ENCODE results near the gene SLC7A6. TPM values are rescaled to one million over a fixed set of nuclear protein-coding genes. Genes with fewer than 3 reads are reported as not detected.

The SLC7A6 gene
- total and polyA plus RNA-seq, 3 experiments from 2014 or later, result 18.7 to 94.9 (median 91.2) TPM

GRCh38 chr16:68289621-68290329, 25.4 kb downstream of the SLC7A6 start:
- Histone ChIP-seq H3K9me3 (ENCODE audit: low read length) (no peaks in the 10 kb centered on the region), H3K4me3 (ENCODE audit: low read length) (peak overlapping the region; percentile 19), H3K36me3 (ENCODE audit: insufficient read depth, low read length) (peaks cover 30% of the 10 kb centered on the region), H3K27me3 (ENCODE audit: insufficient read depth, low read length, poor library complexity, severe bottlenecking) (no peaks in the 10 kb centered on the region), H3K27ac (ENCODE audit: low read depth, low read length) (peak overlapping the region; percentile 35), H3K4me1 (ENCODE audit: insufficient read depth, low read length) (peaks cover 82% of the 10 kb centered on the region)
- H3K4me3 Mint-ChIP-seq, result peak overlapping the region; percentile 18 to 71 (median 56)
- peak in 3 of 5 donors; percentile 40 to 57 (median 48) for DNase-seq
- CTCF ChIA-PET, result interaction anchor here (1.1 to 22.1 kb wide), 5 partner anchors 20 to 39 kb away, joined by 3 to 319 read pairs (median 6); partner anchors contain the start of genes PRMT7, SLC7A6 and SLC7A6OS
- peaks cover 83 to 89% (median 83%) of the 10 kb centered on the region in 3 donors for H3K4me1 Mint-ChIP-seq
- H3K9me3 Mint-ChIP-seq, result no peaks in the 10 kb centered on the region
- H3K27ac Mint-ChIP-seq, result peak overlapping the region; percentile 84 to 98 (median 92)
- no peaks in the 10 kb centered on the region for H3K27me3 Mint-ChIP-seq
- POLR2A ChIA-PET, result interaction anchor here (0.5 to 1.6 kb wide), 7 partner anchors 14 to 54 kb away, joined by 3 to 6 read pairs (median 5); partner anchors contain the start of genes ESRP2, PRMT7, SLC7A6 and SLC7A6OS
- peaks cover 6 to 68% (median 23%) of the 10 kb centered on the region in 3 donors for H3K36me3 Mint-ChIP-seq

- ChIA-PET CTCF (interaction anchor here (1.1 to 22.1 kb wide), 6 partner anchors 20 to 407 kb away, joined by 3 to 319 read pairs (median 4); partner anchors contain the start of genes PRMT7, SLC7A6 and SLC7A6OS), POLR2A (interaction anchor here (0.5 to 1.6 kb wide), 6 partner anchors 14 to 29 kb away, joined by 3 to 6 read pairs (median 4); partner anchors contain the start of genes PRMT7, SLC7A6 and SLC7A6OS)
- H3K9me3 ChIP-seq (ENCODE audit: low read length), result no peaks in the 10 kb centered on the region
- H3K4me1 Mint-ChIP-seq, result peaks cover 76 to 88% (median 77%) of the 10 kb centered on the region in 3 donors
- DNase-seq, result no peak
- peak overlapping the region; percentile 35 for H3K27ac ChIP-seq (ENCODE audit: low read depth, low read length)
- peak overlapping the region; percentile 84 to 98 (median 92) for H3K27ac Mint-ChIP-seq
- no peaks in the 10 kb centered on the region for H3K27me3 Mint-ChIP-seq
- peaks cover 37% of the 10 kb centered on the region for H3K36me3 ChIP-seq (ENCODE audit: insufficient read depth, low read length)
- H3K4me3 ChIP-seq (ENCODE audit: low read length), result peak overlapping the region; percentile 19
- no peaks in the 10 kb centered on the region for H3K9me3 Mint-ChIP-seq
- H3K36me3 Mint-ChIP-seq, result peaks cover 6 to 75% (median 23%) of the 10 kb centered on the region in 3 donors
- no peaks in the 10 kb centered on the region for H3K27me3 ChIP-seq (ENCODE audit: insufficient read depth, low read length, poor library complexity, severe bottlenecking)
- H3K4me1 ChIP-seq (ENCODE audit: insufficient read depth, low read length), result peaks cover 75% of the 10 kb centered on the region
- peak overlapping the region in 6 of 7 donors; percentile 18 to 71 (median 54) for H3K4me3 Mint-ChIP-seq
These were observed 26.1 kb downstream of the SLC7A6 start for GRCh38 chr16:68290450-68290849.

- Mint-ChIP-seq H3K27me3 (no peaks in the 10 kb centered on the region), H3K9me3 (no peaks in the 10 kb centered on the region), H3K27ac (peak overlapping the region; percentile 79 to 98 (median 87)), H3K36me3 (peaks cover 6 to 81% (median 23%) of the 10 kb centered on the region in 3 donors), H3K4me1 (peaks cover 69 to 80% (median 69%) of the 10 kb centered on the region in 3 donors), H3K4me3 (peak overlapping the region in 4 of 7 donors; percentile 44 to 70 (median 57))
- ChIA-PET POLR2A (interaction anchor here (0.9 to 1.1 kb wide), 2 partner anchors 9 to 22 kb away, joined by 3 to 6 read pairs; no protein-coding TSS in a partner anchor), CTCF (interaction anchor here (0.9 to 22.1 kb wide), 4 partner anchors 9 to 408 kb away, joined by 3 to 319 read pairs (median 4); partner anchors contain the start of genes PRMT7, SLC7A6 and SLC7A6OS)
- no peaks in the 10 kb centered on the region for H3K27me3 ChIP-seq (ENCODE audit: insufficient read depth, low read length, poor library complexity, severe bottlenecking)
- peaks cover 44% of the 10 kb centered on the region for H3K36me3 ChIP-seq (ENCODE audit: insufficient read depth, low read length)
- no peak overlapping the region for H3K4me3 ChIP-seq (ENCODE audit: low read length)
- peak overlapping the region; percentile 21 for H3K27ac ChIP-seq (ENCODE audit: low read depth, low read length)
- H3K4me1 ChIP-seq (ENCODE audit: insufficient read depth, low read length), result peaks cover 67% of the 10 kb centered on the region
- no peak for DNase-seq
- H3K9me3 ChIP-seq (ENCODE audit: low read length), result no peaks in the 10 kb centered on the region
These were observed 26.9 kb downstream of the SLC7A6 start for GRCh38 chr16:68291227-68291626.

- Mint-ChIP-seq H3K27me3 (no peaks in the 10 kb centered on the region), H3K36me3 (peaks cover 6 to 84% (median 23%) of the 10 kb centered on the region in 3 donors), H3K9me3 (no peaks in the 10 kb centered on the region), H3K4me3 (peak overlapping the region in 2 of 7 donors; percentile 16 to 70), H3K27ac (peak overlapping the region; percentile 82 to 98 (median 90)), H3K4me1 (peaks cover 57 to 68% (median 62%) of the 10 kb centered on the region in 3 donors)
- H3K4me3 ChIP-seq (ENCODE audit: low read length), result no peak overlapping the region
- no peak overlapping the region for H3K27ac ChIP-seq (ENCODE audit: low read depth, low read length)
- H3K4me1 ChIP-seq (ENCODE audit: insufficient read depth, low read length), result peaks cover 55% of the 10 kb centered on the region
- H3K36me3 ChIP-seq (ENCODE audit: insufficient read depth, low read length), result peaks cover 54% of the 10 kb centered on the region
- H3K9me3 ChIP-seq (ENCODE audit: low read length), result no peaks in the 10 kb centered on the region
- ChIA-PET POLR2A (interaction anchor here (0.6 to 0.9 kb wide), 2 partner anchors 8 to 224 kb away, joined by 3 to 6 read pairs; no protein-coding TSS in a partner anchor), CTCF (interaction anchor here (1.6 kb wide), 1 partner anchor 18 kb away, joined by 3 read pairs; the partner anchor contains the start of genes PRMT7 and SLC7A6OS)
- H3K27me3 ChIP-seq (ENCODE audit: insufficient read depth, low read length, poor library complexity, severe bottlenecking), result no peaks in the 10 kb centered on the region
- no peak for DNase-seq
These were observed 28.1 kb downstream of the SLC7A6 start for GRCh38 chr16:68292425-68292824.

GRCh38 chr16:68296291-68296690, 32.0 kb downstream of the SLC7A6 start:
- H3K36me3 ChIP-seq (ENCODE audit: insufficient read depth, low read length), result peaks cover 71% of the 10 kb centered on the region
- Mint-ChIP-seq H3K36me3 (peaks cover 3 to 94% (median 17%) of the 10 kb centered on the region in 3 donors), H3K4me1 (peaks cover 27 to 50% (median 28%) of the 10 kb centered on the region in 3 donors), H3K27ac (peak overlapping the region in 4 of 8 donors; percentile 42 to 70 (median 64)), H3K9me3 (no peaks in the 10 kb centered on the region), H3K27me3 (no peaks in the 10 kb centered on the region), H3K4me3 (no peak overlapping the region)
- POLR2A ChIA-PET, result interaction anchor here (1.1 to 1.3 kb wide), 2 partner anchors 10 to 12 kb away, joined by 3 read pairs; no protein-coding TSS in a partner anchor
- no peaks in the 10 kb centered on the region for H3K27me3 ChIP-seq (ENCODE audit: insufficient read depth, low read length, poor library complexity, severe bottlenecking)
- H3K4me3 ChIP-seq (ENCODE audit: low read length), result no peak overlapping the region
- H3K27ac ChIP-seq (ENCODE audit: low read depth, low read length), result no peak overlapping the region
- CTCF ChIA-PET, result interaction anchor here (1.5 to 4.9 kb wide), 2 partner anchors 11 to 34 kb away, joined by 4 to 41 read pairs; partner anchors contain the start of gene SLC7A6
- peaks cover 17% of the 10 kb centered on the region for H3K4me1 ChIP-seq (ENCODE audit: insufficient read depth, low read length)
- no peak for DNase-seq
- H3K9me3 ChIP-seq (ENCODE audit: low read length), result no peaks in the 10 kb centered on the region

GRCh38 chr16:68296693-68297092, 32.4 kb downstream of the SLC7A6 start:
- no peaks in the 10 kb centered on the region for H3K27me3 Mint-ChIP-seq
- peaks cover 13% of the 10 kb centered on the region for H3K4me1 ChIP-seq (ENCODE audit: insufficient read depth, low read length)
- no peak overlapping the region for H3K27ac ChIP-seq (ENCODE audit: low read depth, low read length)
- ChIA-PET CTCF (interaction anchor here (1.5 to 4.9 kb wide), 2 partner anchors 11 to 34 kb away, joined by 4 to 41 read pairs; partner anchors contain the start of gene SLC7A6), POLR2A (interaction anchor here (0.6 to 1.3 kb wide), 3 partner anchors 11 to 21 kb away, joined by 3 read pairs; no protein-coding TSS in a partner anchor)
- H3K4me1 Mint-ChIP-seq, result peaks cover 23 to 49% (median 24%) of the 10 kb centered on the region in 3 donors
- peaks cover 6 to 94% (median 17%) of the 10 kb centered on the region in 3 donors for H3K36me3 Mint-ChIP-seq
- H3K9me3 Mint-ChIP-seq, result no peaks in the 10 kb centered on the region
- peak overlapping the region in 6 of 8 donors; percentile 17 to 88 (median 64) for H3K27ac Mint-ChIP-seq
- no peaks in the 10 kb centered on the region for H3K9me3 ChIP-seq (ENCODE audit: low read length)
- no peaks in the 10 kb centered on the region for H3K27me3 ChIP-seq (ENCODE audit: insufficient read depth, low read length, poor library complexity, severe bottlenecking)
- no peak for DNase-seq
- H3K4me3 ChIP-seq (ENCODE audit: low read length), result no peak overlapping the region
- H3K4me3 Mint-ChIP-seq, result no peak overlapping the region
- peaks cover 69% of the 10 kb centered on the region for H3K36me3 ChIP-seq (ENCODE audit: insufficient read depth, low read length)

GRCh38 chr16:68297908-68298307, 33.6 kb downstream of the SLC7A6 start:
- H3K9me3 ChIP-seq (ENCODE audit: low read length), result no peaks in the 10 kb centered on the region
- Mint-ChIP-seq H3K4me1 (peaks cover 12 to 40% (median 17%) of the 10 kb centered on the region in 3 donors), H3K4me3 (no peak overlapping the region), H3K27me3 (no peaks in the 10 kb centered on the region), H3K9me3 (no peaks in the 10 kb centered on the region), H3K27ac (peak overlapping the region in 5 of 8 donors; percentile 31 to 87 (median 46)), H3K36me3 (peaks cover 7 to 94% (median 22%) of the 10 kb centered on the region in 3 donors)
- ChIA-PET CTCF (interaction anchor here (1.1 to 4.9 kb wide), 2 partner anchors 34 to 35 kb away, joined by 5 to 41 read pairs; partner anchors contain the start of gene SLC7A6), POLR2A (no interaction called here)
- peaks cover 78% of the 10 kb centered on the region for H3K36me3 ChIP-seq (ENCODE audit: insufficient read depth, low read length)
- no peak for DNase-seq
- no peak overlapping the region for H3K27ac ChIP-seq (ENCODE audit: low read depth, low read length)
- peaks cover under 1% of the 10 kb centered on the region for H3K4me1 ChIP-seq (ENCODE audit: insufficient read depth, low read length)
- H3K27me3 ChIP-seq (ENCODE audit: insufficient read depth, low read length, poor library complexity, severe bottlenecking), result no peaks in the 10 kb centered on the region
- H3K4me3 ChIP-seq (ENCODE audit: low read length), result no peak overlapping the region

Data from CD8-positive, alpha-beta memory T cell (primary cell).